SK-N-SH treated with all-trans-retinoic acid at 6 μM for 48 hours (cell line): ENCODE data around the gene CUEDC1.

ENCODE experiments used
- ATAC-seq: fragments of 200-7000 bp; cut with Tn5 transposase; 3 replicates; pipeline ENCODE4 v1.9.1; 2020; ENCODE audit warnings: mild to moderate bottlenecking, moderate library complexity
- ARNTL ChIP-seq: fragments of 450-650 bp; formaldehyde crosslinking; IDR thresholded peaks from 2 replicates; pipeline ENCODE4 v1.5.0; 2020; ENCODE audit warnings: low read depth, mild to moderate bottlenecking, moderate library complexity, borderline replicate concordance
- BACH2 ChIP-seq: fragments of 250-450 bp; sonication (Bioruptor Pico); IDR thresholded peaks from 2 replicates; pipeline ENCODE4 v1.9.0; 2021; ENCODE audit warnings: mild to moderate bottlenecking, borderline replicate concordance
- CSDC2 ChIP-seq: fragments of 250-450 bp; sonication (Bioruptor Pico); IDR thresholded peaks from 2 replicates; pipeline ENCODE4 v1.5.0; 2020; ENCODE audit warnings: mild to moderate bottlenecking, moderate library complexity
- ESRRG ChIP-seq: fragments of 250-450 bp; sonication (Bioruptor Pico); IDR thresholded peaks from 2 replicates; pipeline ENCODE4 v1.6.1; 2021; ENCODE audit warnings: mild to moderate bottlenecking
- GLIS3 ChIP-seq: fragments of 250-450 bp; sonication (Bioruptor Pico); IDR thresholded peaks from 2 replicates; pipeline ENCODE4 v1.5.0; 2020; ENCODE audit warnings: mild to moderate bottlenecking, moderate library complexity
- ISL1 ChIP-seq: fragments of 250-450 bp; sonication (Bioruptor Pico); IDR thresholded peaks from 2 replicates; pipeline ENCODE4 v2.1.2; 2022; ENCODE audit warnings: mild to moderate bottlenecking, moderate library complexity
- OSR1 ChIP-seq: fragments of 250-450 bp; sonication (Bioruptor Pico); IDR thresholded peaks from 2 replicates; pipeline ENCODE4 v1.8.0; 2022; ENCODE audit warnings: moderate library complexity, mild to moderate bottlenecking, inconsistent platforms
- PPARA ChIP-seq: fragments of 250-450 bp; sonication (Bioruptor Pico); IDR thresholded peaks from 2 replicates; pipeline ENCODE4 v1.5.0; 2020; ENCODE audit warnings: mild to moderate bottlenecking, borderline replicate concordance
- RARB ChIP-seq: fragments of 250-450 bp; sonication (Bioruptor Pico); IDR thresholded peaks from 2 replicates; pipeline ENCODE4 v1.8.0; 2021; ENCODE audit warnings: mild to moderate bottlenecking, moderate library complexity
- SNAI2 ChIP-seq: fragments of 250-450 bp; sonication (Bioruptor Pico); IDR thresholded peaks from 2 replicates; pipeline ENCODE4 v1.5.0; 2020; ENCODE audit warnings: mild to moderate bottlenecking, moderate library complexity
- TCF4 ChIP-seq: fragments of 250-450 bp; sonication (Bioruptor Pico); IDR thresholded peaks from 2 replicates; pipeline ENCODE4 v1.8.0; 2021; ENCODE audit warnings: mild to moderate bottlenecking, moderate library complexity, borderline replicate concordance
- TOX ChIP-seq: fragments of 250-450 bp; sonication (Bioruptor Pico); IDR thresholded peaks from 2 replicates; pipeline ENCODE4 v1.8.0; 2021; ENCODE audit warnings: mild to moderate bottlenecking, moderate library complexity, borderline replicate concordance
- ZC3H10 ChIP-seq: fragments of 250-450 bp; sonication (Bioruptor Pico); IDR thresholded peaks from 2 replicates; pipeline ENCODE4 v1.5.1; 2021; ENCODE audit warnings: mild to moderate bottlenecking, moderate library complexity
- ZFP3 ChIP-seq: fragments of 250-450 bp; sonication (Bioruptor Pico); IDR thresholded peaks from 2 replicates; pipeline ENCODE4 v1.5.0; 2020; ENCODE audit warnings: mild to moderate bottlenecking, moderate library complexity
- ZFP30 ChIP-seq: fragments of 450-650 bp; formaldehyde crosslinking; IDR thresholded peaks from 2 replicates; pipeline ENCODE4 v1.5.0; 2022; ENCODE audit warnings: mild to moderate bottlenecking, moderate library complexity
- ZNF565 ChIP-seq: fragments of 450-650 bp; formaldehyde crosslinking; conservative IDR thresholded peaks from 2 replicates; pipeline ENCODE4 v1.5.0; 2020; ENCODE audit warnings: low read depth, mild to moderate bottlenecking, moderate library complexity
- ZNF70 ChIP-seq: fragments of 450-650 bp; formaldehyde crosslinking; IDR thresholded peaks from 2 replicates; pipeline ENCODE4 v1.5.0; 2020; ENCODE audit warnings: mild to moderate bottlenecking, moderate library complexity
- ZNF8 ChIP-seq: fragments of 450-650 bp; formaldehyde crosslinking; IDR thresholded peaks from 2 replicates; pipeline ENCODE4 v1.5.0; 2020; ENCODE audit warnings: mild to moderate bottlenecking, moderate library complexity
- TF ChIP-seq, protein P1 (sequence below): fragments of 250-450 bp; sonication (Bioruptor Pico); IDR thresholded peaks from 2 replicates; pipeline ENCODE4 v1.8.0; 2021; ENCODE audit warnings: low read depth, mild to moderate bottlenecking, moderate library complexity, borderline replicate concordance
- TF ChIP-seq, protein P2 (sequence below): fragments of 250-450 bp; sonication (Bioruptor Pico); IDR thresholded peaks from 2 replicates; pipeline ENCODE4 v1.8.0; 2020; ENCODE audit warnings: mild to moderate bottlenecking, moderate library complexity, borderline replicate concordance
- TF ChIP-seq, protein P3 (sequence below): fragments of 250-450 bp; sonication (Bioruptor Pico); IDR thresholded peaks from 2 replicates; pipeline ENCODE4 v1.5.1; 2021; ENCODE audit warnings: mild to moderate bottlenecking, moderate library complexity
- TF ChIP-seq, protein P4 (sequence below): fragments of 250-450 bp; sonication (Bioruptor Pico); IDR thresholded peaks from 2 replicates; pipeline ENCODE4 v1.5.1; 2020; ENCODE audit warnings: low read depth, mild to moderate bottlenecking, moderate library complexity

CUEDC1 gene

DNA sequence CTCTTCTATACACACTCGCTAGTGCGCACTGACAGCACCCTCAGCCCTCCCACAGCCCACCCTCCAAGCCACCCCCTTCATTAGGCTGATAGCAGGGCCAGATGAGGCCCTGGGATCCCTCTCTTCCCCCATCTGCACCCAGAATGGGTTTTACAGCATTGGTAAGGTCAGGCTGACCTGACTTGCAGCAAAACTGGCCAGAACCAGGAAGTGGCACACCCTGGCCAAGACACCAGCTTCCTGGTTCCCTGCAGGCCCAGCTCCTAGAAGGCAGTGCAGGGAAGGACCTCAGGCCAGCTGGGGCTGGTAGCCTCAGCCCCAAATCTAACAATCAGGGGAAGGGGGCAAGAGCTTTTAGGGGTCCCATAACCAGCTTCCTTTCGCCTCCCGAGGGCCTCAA is 55.4 kb downstream of the CUEDC1 start:
- ATAC-seq: peak; percentile 4; the same call in 1 of the 3 replicates
- TF ChIP-seq PPARA (CRISPR knock-in tag) (no peak), ISL1 (CRISPR knock-in tag) (no peak), TOX (CRISPR knock-in tag) (no peak), ZNF565 (CRISPR knock-in tag) (no peak), ZC3H10 (CRISPR knock-in tag) (no peak), ZNF8 (CRISPR knock-in tag) (no peak), ESRRG (CRISPR knock-in tag) (no peak), GLIS3 (no peak), CSDC2 (no peak), SNAI2 (CRISPR knock-in tag) (no peak), TCF4 (CRISPR knock-in tag) (no peak)
- TF ChIP-seq, protein P1, sequence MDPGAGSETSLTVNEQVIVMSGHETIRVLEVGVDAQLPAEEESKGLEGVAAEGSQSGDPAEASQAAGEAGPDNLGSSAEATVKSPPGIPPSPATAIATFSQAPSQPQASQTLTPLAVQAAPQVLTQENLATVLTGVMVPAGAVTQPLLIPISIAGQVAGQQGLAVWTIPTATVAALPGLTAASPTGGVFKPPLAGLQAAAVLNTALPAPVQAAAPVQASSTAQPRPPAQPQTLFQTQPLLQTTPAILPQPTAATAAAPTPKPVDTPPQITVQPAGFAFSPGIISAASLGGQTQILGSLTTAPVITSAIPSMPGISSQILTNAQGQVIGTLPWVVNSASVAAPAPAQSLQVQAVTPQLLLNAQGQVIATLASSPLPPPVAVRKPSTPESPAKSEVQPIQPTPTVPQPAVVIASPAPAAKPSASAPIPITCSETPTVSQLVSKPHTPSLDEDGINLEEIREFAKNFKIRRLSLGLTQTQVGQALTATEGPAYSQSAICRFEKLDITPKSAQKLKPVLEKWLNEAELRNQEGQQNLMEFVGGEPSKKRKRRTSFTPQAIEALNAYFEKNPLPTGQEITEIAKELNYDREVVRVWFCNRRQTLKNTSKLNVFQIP (CRISPR knock-in tag): no peak

DNA sequence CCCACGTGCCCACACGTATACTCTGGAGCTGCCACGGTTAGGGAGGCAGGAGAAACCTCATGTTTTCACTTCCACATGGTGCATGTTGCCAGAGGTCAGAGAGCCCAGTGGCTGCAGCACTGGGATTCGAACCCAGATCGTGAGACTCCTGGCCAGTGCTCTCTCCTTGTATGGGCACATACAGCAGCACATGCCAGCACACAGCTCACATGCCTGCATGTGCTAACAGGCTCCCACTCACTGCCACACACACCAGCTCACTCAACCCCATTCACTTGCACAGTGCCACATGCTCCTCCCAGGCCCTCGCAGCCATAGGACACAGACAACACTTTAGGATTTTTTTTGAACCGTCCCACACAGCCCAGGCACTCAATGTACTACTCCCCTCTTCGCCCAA is 55.8 kb downstream of the CUEDC1 start:
- no peak for TF ChIP-seq ZNF70 (CRISPR knock-in tag)
- TF ChIP-seq, protein P2, sequence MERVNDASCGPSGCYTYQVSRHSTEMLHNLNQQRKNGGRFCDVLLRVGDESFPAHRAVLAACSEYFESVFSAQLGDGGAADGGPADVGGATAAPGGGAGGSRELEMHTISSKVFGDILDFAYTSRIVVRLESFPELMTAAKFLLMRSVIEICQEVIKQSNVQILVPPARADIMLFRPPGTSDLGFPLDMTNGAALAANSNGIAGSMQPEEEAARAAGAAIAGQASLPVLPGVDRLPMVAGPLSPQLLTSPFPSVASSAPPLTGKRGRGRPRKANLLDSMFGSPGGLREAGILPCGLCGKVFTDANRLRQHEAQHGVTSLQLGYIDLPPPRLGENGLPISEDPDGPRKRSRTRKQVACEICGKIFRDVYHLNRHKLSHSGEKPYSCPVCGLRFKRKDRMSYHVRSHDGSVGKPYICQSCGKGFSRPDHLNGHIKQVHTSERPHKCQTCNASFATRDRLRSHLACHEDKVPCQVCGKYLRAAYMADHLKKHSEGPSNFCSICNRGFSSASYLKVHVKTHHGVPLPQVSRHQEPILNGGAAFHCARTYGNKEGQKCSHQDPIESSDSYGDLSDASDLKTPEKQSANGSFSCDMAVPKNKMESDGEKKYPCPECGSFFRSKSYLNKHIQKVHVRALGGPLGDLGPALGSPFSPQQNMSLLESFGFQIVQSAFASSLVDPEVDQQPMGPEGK (CRISPR knock-in tag): no peak
- no peak for TF ChIP-seq CSDC2
- TF ChIP-seq TOX (CRISPR knock-in tag): no peak
- TF ChIP-seq, protein P1 (CRISPR knock-in tag): no peak
- TF ChIP-seq ZFP3 (CRISPR knock-in tag): no peak
- TF ChIP-seq ZFP30: no peak
- no peak for TF ChIP-seq ZC3H10 (CRISPR knock-in tag)
- no peak for TF ChIP-seq ZNF8 (CRISPR knock-in tag)
- no peak for TF ChIP-seq BACH2 (CRISPR knock-in tag)
- no peak for TF ChIP-seq TCF4 (CRISPR knock-in tag)
- TF ChIP-seq, protein P3, sequence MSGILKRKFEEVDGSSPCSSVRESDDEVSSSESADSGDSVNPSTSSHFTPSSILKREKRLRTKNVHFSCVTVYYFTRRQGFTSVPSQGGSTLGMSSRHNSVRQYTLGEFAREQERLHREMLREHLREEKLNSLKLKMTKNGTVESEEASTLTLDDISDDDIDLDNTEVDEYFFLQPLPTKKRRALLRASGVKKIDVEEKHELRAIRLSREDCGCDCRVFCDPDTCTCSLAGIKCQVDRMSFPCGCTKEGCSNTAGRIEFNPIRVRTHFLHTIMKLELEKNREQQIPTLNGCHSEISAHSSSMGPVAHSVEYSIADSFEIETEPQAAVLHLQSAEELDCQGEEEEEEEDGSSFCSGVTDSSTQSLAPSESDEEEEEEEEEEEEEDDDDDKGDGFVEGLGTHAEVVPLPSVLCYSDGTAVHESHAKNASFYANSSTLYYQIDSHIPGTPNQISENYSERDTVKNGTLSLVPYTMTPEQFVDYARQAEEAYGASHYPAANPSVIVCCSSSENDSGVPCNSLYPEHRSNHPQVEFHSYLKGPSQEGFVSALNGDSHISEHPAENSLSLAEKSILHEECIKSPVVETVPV (CRISPR knock-in tag): no peak
- TF ChIP-seq SNAI2 (CRISPR knock-in tag): no peak
- no peak for TF ChIP-seq ESRRG (CRISPR knock-in tag)
- TF ChIP-seq, protein P4, sequence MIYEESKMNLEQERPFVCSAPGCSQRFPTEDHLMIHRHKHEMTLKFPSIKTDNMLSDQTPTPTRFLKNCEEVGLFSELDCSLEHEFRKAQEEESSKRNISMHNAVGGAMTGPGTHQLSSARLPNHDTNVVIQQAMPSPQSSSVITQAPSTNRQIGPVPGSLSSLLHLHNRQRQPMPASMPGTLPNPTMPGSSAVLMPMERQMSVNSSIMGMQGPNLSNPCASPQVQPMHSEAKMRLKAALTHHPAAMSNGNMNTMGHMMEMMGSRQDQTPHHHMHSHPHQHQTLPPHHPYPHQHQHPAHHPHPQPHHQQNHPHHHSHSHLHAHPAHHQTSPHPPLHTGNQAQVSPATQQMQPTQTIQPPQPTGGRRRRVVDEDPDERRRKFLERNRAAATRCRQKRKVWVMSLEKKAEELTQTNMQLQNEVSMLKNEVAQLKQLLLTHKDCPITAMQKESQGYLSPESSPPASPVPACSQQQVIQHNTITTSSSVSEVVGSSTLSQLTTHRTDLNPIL: no peak
- peak; percentile 7 for ATAC-seq

DNA sequence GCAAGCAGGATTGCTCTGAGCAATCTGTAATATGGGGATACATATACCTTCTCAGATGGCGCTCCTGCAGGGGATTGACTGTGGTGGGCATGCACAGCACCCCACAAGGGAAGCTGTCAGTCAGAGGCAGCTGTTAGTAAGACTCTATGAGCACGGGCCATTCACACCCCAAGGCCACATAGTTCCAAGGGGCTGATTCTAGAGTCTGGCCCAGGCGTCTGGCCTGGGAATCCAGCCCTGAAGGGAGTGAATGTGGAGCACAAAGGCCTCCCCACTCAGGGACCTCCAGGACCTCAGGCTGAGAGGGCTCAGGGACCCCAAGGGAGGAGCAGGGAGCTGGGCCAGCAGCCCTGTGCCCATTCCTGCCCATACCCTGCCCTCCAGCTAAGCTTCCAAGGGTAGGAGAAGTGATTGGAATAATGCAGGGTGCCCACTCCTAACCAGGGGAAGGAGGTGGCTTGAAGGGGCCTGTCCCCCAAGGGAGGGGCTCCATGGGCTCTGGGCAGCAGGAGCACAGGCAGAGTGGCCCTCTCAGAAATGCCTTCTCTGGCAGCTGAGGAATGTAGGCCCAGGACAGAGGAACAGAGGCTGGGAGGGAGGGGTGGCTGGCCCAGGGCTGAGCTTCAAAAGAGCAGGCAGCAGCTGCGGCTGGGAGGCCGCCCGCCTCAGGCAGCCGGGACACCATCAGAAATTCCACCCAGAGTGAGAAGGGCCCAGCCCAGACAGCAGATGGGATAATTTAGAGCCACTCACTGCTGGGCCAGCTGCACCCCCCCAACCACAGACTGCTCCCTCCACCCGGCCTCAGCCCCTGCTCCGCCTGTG is 56.5 kb downstream of the CUEDC1 start:
- TF ChIP-seq, protein P2 (CRISPR knock-in tag): no peak
- TF ChIP-seq OSR1 (CRISPR knock-in tag) (no peak), ISL1 (CRISPR knock-in tag) (no peak), SNAI2 (CRISPR knock-in tag) (no peak), CSDC2 (no peak), RARB (CRISPR knock-in tag) (no peak), GLIS3 (no peak), ARNTL (CRISPR knock-in tag) (no peak), TCF4 (CRISPR knock-in tag) (no peak)
- TF ChIP-seq, protein P1 (CRISPR knock-in tag): no peak
- ATAC-seq: peak; percentile 87
